SK-N-MC (cell line): ENCODE data around the gene CTNNA2.

ENCODE experiments used
- EZH2 ChIP-seq: fragments of 200-600 bp; sonication (generic); IDR thresholded peaks from one replicate; pipeline ENCODE4 v1.6.1; 2017; ENCODE audit warnings: antibody characterized with exemption
- FOXP2 ChIP-seq: optimal IDR thresholded peaks from 2 replicates; pipeline ENCODE3; 2011; ENCODE audit warnings: mild to moderate bottlenecking, moderate library complexity; ENCODE audit not compliant: insufficient read depth; ENCODE audit errors: extremely low read length, control extremely low read depth
- POLR2AphosphoS5 ChIP-seq: IDR thresholded peaks from 2 replicates; pipeline ENCODE4 v1.6.1; 2012; ENCODE audit warnings: mild to moderate bottlenecking, low read depth, low read length, borderline replicate concordance

GRCh38 chr2:80148906-80149305 is 636.1 kb downstream of the CTNNA2 start:
- TF ChIP-seq EZH2 (no peak), POLR2AphosphoS5 (no peak), FOXP2 (no peak)
